Measurements from ENCODE around the gene GBF1.

DNA sequence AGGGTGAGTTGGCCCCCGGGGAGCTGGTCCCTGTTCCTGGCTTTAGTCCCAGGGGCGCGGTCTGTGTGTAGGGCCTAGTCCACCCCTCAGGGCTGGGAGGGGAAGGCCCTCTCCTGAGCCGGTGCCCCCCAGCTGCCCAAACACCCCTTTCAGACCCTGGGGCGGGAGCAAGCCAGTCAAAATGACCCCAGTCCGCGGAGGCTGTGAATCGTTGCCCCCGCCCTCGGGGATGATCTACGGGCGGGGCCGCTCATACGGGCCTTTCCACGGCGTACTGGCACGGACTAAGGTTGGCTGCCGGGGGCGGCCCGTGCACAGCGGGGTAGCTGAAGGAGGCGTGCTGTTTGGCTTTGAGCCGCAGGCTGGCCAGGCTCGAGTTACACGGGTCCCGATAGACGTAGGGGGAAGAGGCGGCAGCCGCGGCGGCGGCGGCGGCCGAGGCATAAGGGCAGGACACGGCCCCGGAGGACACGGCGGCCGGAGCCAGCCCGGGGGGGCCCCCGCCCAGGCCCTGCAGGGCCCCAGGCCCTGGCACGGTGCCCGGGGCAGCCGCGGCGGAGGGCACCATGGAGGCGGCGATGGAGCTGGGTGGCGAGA lies 15.0 kb upstream of the GBF1 start:
- TF ChIP-seq, protein P1, sequence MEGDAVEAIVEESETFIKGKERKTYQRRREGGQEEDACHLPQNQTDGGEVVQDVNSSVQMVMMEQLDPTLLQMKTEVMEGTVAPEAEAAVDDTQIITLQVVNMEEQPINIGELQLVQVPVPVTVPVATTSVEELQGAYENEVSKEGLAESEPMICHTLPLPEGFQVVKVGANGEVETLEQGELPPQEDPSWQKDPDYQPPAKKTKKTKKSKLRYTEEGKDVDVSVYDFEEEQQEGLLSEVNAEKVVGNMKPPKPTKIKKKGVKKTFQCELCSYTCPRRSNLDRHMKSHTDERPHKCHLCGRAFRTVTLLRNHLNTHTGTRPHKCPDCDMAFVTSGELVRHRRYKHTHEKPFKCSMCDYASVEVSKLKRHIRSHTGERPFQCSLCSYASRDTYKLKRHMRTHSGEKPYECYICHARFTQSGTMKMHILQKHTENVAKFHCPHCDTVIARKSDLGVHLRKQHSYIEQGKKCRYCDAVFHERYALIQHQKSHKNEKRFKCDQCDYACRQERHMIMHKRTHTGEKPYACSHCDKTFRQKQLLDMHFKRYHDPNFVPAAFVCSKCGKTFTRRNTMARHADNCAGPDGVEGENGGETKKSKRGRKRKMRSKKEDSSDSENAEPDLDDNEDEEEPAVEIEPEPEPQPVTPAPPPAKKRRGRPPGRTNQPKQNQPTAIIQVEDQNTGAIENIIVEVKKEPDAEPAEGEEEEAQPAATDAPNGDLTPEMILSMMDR (optimal IDR thresholded peaks at IDR 0.05 in 1 of 3, IDR thresholded peaks at IDR 0.05 in 1 of 3, conservative IDR thresholded peaks at IDR 0.05 in 1 of 3; ENCODE audit: extremely low read depth in 1 of 3, insufficient read depth in 2 of 3, low read length in 3 of 3), result no peak
- no peak for TF ChIP-seq EZH2 (IDR thresholded peaks at IDR 0.05; ENCODE audit: low read length)
